Measurements from ENCODE around the gene SNAPIN. TPM values are rescaled to one million over a fixed set of nuclear protein-coding genes. Genes with fewer than 3 reads are reported as not detected.
"Not testable (repeated sequence)": the region's sequence is repeated elsewhere in the genome, so short reads cannot be mapped to it uniquely, and the experiment has no call there.

The SNAPIN gene
- total RNA-seq, 1 experiment from 2014 or later, result 39.1 TPM

- H4K20me1 ChIP-seq (ENCODE audit: insufficient read depth); H3K9me3 ChIP-seq (ENCODE audit: control insufficient read depth in 1 of 2, insufficient read depth in 1 of 2, low read depth in 1 of 2, low read length in 2 of 2); H3K9me2 ChIP-seq (ENCODE audit: insufficient read depth); H3K27me3 ChIP-seq (ENCODE audit: insufficient read depth, low read length); DNase-seq (ENCODE audit: low read depth, low spot score): not testable (repeated sequence)
- Histone ChIP-seq H3K4me1 (ENCODE audit: control insufficient read depth in 1 of 2, insufficient read depth in 2 of 2, low read length in 2 of 2) (peaks cover 10 to 24% of the 10 kb centered on the region in 2 experiments), H3K4me2 (ENCODE audit: low read length) (peak overlapping the region; percentile 74), H2AFZ (ENCODE audit: low read depth, low read length, poor library complexity, severe bottlenecking) (peak overlapping the region; percentile 99), H3K27ac (ENCODE audit: low read depth, low read length) (peak overlapping the region; percentile 80), H3K79me2 (ENCODE audit: insufficient read depth, low read length) (peaks cover 40% of the 10 kb centered on the region), H3K4me3 (replicated peaks in 1 of 2; ENCODE audit: low read depth in 1 of 2, low read length in 2 of 2) (peak overlapping the region; percentile 39 to 54), H3K9ac (ENCODE audit: low read length) (peak overlapping the region; percentile 55), H3K36me3 (ENCODE audit: control insufficient read depth in 1 of 2, insufficient read depth in 2 of 2, low read length in 2 of 2) (peaks cover 22 to 32% of the 10 kb centered on the region in 2 experiments)
- ATAC-seq, result peak; percentile 67
- TSS peak; percentile 76 for BruUV-seq (replicated peaks)
- ChIA-PET POLR2A (interaction anchor here (0.5 to 2.5 kb wide), 10 partner anchors 9 to 319 kb away, joined by 3 to 10 read pairs (median 6); partner anchors contain the start of genes INTS3, RPS27 and SLC27A3), RAD21 (ENCODE audit: low non-redundant PET in 1 of 2, low total read pairs in 2 of 2, uncharacterized antibody in 2 of 2, unreplicated experiment in 2 of 2) (interaction anchor here (0.8 to 1.6 kb wide), 3 partner anchors 104 to 316 kb away, joined by 3 read pairs; partner anchors contain the start of genes RAB13 (in 1 of the 2) and SLC27A3 (in 1 of the 2)), CTCF (interaction anchor here (0.6 to 1.6 kb wide), 5 partner anchors 25 to 314 kb away, joined by 3 to 6 read pairs (median 5); partner anchors contain the start of gene RAB13)
- TF ChIP-seq CBX3 (IDR thresholded peaks at IDR 0.05; ENCODE audit: low read depth) (0 out of 2 replicates have a peak, but pooled peaks have one; percentile 20), YY1 (IDR thresholded peaks at IDR 0.05; ENCODE audit: extremely low read depth, insufficient replicate concordance, low read depth, low read length) (peak; percentile 3), RAD21 (IDR thresholded peaks at IDR 0.05; ENCODE audit: low read depth) (0 out of 2 replicates have a peak, but pooled peaks have one; percentile 2)
- intact Hi-C loops (cut with micrococcal nuclease), result loop anchor here (1.0 to 10.0 kb wide), 2 partner anchors 99 to 103 kb away; partner anchors contain the start of gene SLC27A3
Measured at GRCh38 chr1:153671628-153672353, 13.3 kb downstream of the SNAPIN start.

GRCh38 chr1:153673511-153673910 is 15.0 kb downstream of the SNAPIN start:
- peaks cover 6 to 14% of the 10 kb centered on the region in 2 experiments; a peak in 3 of 4 replicates for H3K36me3 ChIP-seq (ENCODE audit: control insufficient read depth in 1 of 2, insufficient read depth in 2 of 2, low read length in 2 of 2)
- no peak overlapping the region for H2AFZ ChIP-seq (ENCODE audit: low read depth, low read length, poor library complexity, severe bottlenecking)
- POLR2A ChIA-PET, result no interaction called here
- peaks cover 23% of the 10 kb centered on the region for H3K79me2 ChIP-seq (ENCODE audit: insufficient read depth, low read length)
- H3K4me3 ChIP-seq (replicated peaks in 1 of 2; ENCODE audit: low read depth in 1 of 2, low read length in 2 of 2), result no peak overlapping the region
- no peak for ATAC-seq
- no peak overlapping the region for H3K4me2 ChIP-seq (ENCODE audit: low read length)
- no peak for DNase-seq (ENCODE audit: low read depth, low spot score)
- no peak overlapping the region for H3K9ac ChIP-seq (ENCODE audit: low read length)
- no TSS peak for BruUV-seq (replicated peaks)
- no peak overlapping the region for H3K27ac ChIP-seq (ENCODE audit: low read depth, low read length)
- CTCF ChIA-PET, result no interaction called here
- TF ChIP-seq EZH2 (IDR thresholded peaks at IDR 0.05) (no peak), POLR2A (IDR thresholded peaks at IDR 0.05; ENCODE audit: borderline replicate concordance, extremely low read depth, insufficient read depth, insufficient read length) (no peak), TCF7L2 (IDR thresholded peaks at IDR 0.05; ENCODE audit: borderline replicate concordance, extremely low read depth, insufficient read depth, insufficient read length) (no peak), FOSL1 (IDR thresholded peaks at IDR 0.05; ENCODE audit: low read depth) (no peak), ELF1 (IDR thresholded peaks at IDR 0.05; ENCODE audit: borderline replicate concordance, low read depth) (no peak)
- RAD21 ChIA-PET (ENCODE audit: low non-redundant PET in 1 of 2, low total read pairs in 2 of 2, uncharacterized antibody in 2 of 2, unreplicated experiment in 2 of 2), result interaction anchor here in 1 of 2 experiments (0.7 kb wide), 1 partner anchor 148 kb away, joined by 5 read pairs; no protein-coding TSS in a partner anchor
- no peaks in the 10 kb centered on the region for H3K9me3 ChIP-seq (ENCODE audit: control insufficient read depth in 1 of 2, insufficient read depth in 1 of 2, low read depth in 1 of 2, low read length in 2 of 2)
- intact Hi-C loops (cut with micrococcal nuclease), result loop anchor here (10.0 kb wide), 1 partner anchor 101 kb away; the partner anchor contains the start of gene SLC27A3
- no peaks in the 10 kb centered on the region for H3K27me3 ChIP-seq (ENCODE audit: insufficient read depth, low read length)
- peaks cover 10 to 28% of the 10 kb centered on the region in 2 experiments for H3K4me1 ChIP-seq (ENCODE audit: control insufficient read depth in 1 of 2, insufficient read depth in 2 of 2, low read length in 2 of 2)
- no peaks in the 10 kb centered on the region for H4K20me1 ChIP-seq (ENCODE audit: insufficient read depth)
- no peaks in the 10 kb centered on the region for H3K9me2 ChIP-seq (ENCODE audit: insufficient read depth)
